ENCODE results near the gene CAMK1. TPM values are rescaled to one million over a fixed set of nuclear protein-coding genes. Genes with fewer than 3 reads are reported as not detected.
A peak's percentile ranks its signal among the peaks of the same experiment; 100 is the strongest.

Gene CAMK1
- total RNA-seq, 1 donor from 2014 or later = 82.9 TPM

- Histone ChIP-seq H3K27me3 (no peaks in the 10 kb centered on the region), H3K4me1 (peaks cover 3 to 4% of the 10 kb centered on the region in 2 donors), H3K9me3 (no peaks in the 10 kb centered on the region), H3K27ac (peak overlapping the region; percentile 73 to 86), H3K36me3 (no peaks in the 10 kb centered on the region), H3K4me3 (no peak overlapping the region)
- no peak for TF ChIP-seq CTCF (IDR thresholded peaks at IDR 0.05)
- intact Hi-C loops (cut with DNase I) = loop anchor here (2.0 to 10.0 kb wide), 6 partner anchors 36 to 512 kb away; partner anchors contain the start of genes ARPC4, BRK1, FANCD2 and IL17RC
- DNase-seq (ENCODE audit: low spot score in 2 of 2) = no peak
Observed at GRCh38 chr3:9715136-9715535, 54.6 kb downstream of the CAMK1 start.

GRCh38 chr3:9713142-9713541 lies 56.6 kb downstream of the CAMK1 start:
- H3K4me3 ChIP-seq = no peak overlapping the region
- H3K36me3 ChIP-seq = no peaks in the 10 kb centered on the region
- no peaks in the 10 kb centered on the region for H3K9me3 ChIP-seq
- H3K27ac ChIP-seq = no peak overlapping the region
- H3K27me3 ChIP-seq = no peaks in the 10 kb centered on the region
- H3K4me1 ChIP-seq = peaks cover 3 to 4% of the 10 kb centered on the region in 2 donors
- DNase-seq (ENCODE audit: low spot score in 2 of 2) = no peak
- intact Hi-C loops (cut with DNase I) = loop anchor here (10.0 kb wide), 1 partner anchor 402 kb away; the partner anchor contains the start of gene BRK1
- TF ChIP-seq CTCF (IDR thresholded peaks at IDR 0.05) = no peak

- intact Hi-C loops (cut with DNase I) = loop anchor here (10.0 kb wide), 1 partner anchor 402 kb away; the partner anchor contains the start of gene BRK1
- no peak for DNase-seq (ENCODE audit: low spot score in 2 of 2)
Observed at GRCh38 chr3:9712415-9712814, 57.3 kb downstream of the CAMK1 start.

GRCh38 chr3:9710174-9710739 lies 59.5 kb downstream of the CAMK1 start:
- Histone ChIP-seq H3K4me1 (no peaks in the 10 kb centered on the region), H3K9me3 (no peaks in the 10 kb centered on the region), H3K27ac (no peak overlapping the region), H3K27me3 (no peaks in the 10 kb centered on the region), H3K36me3 (no peaks in the 10 kb centered on the region), H3K4me3 (no peak overlapping the region)
- DNase-seq (ENCODE audit: low spot score in 2 of 2) = no peak
- TF ChIP-seq CTCF (IDR thresholded peaks at IDR 0.05) = no peak
- intact Hi-C loops (cut with DNase I) = loop anchor here (10.0 kb wide), 1 partner anchor 405 kb away; the partner anchor contains the start of gene BRK1

More at GRCh38 chr3:9712415-9712814, 57.3 kb downstream of the CAMK1 start:
- peaks cover 3 to 4% of the 10 kb centered on the region in 2 donors for H3K4me1 ChIP-seq
- no peak overlapping the region for H3K27ac ChIP-seq
- no peak for TF ChIP-seq CTCF (IDR thresholded peaks at IDR 0.05)
- H3K9me3 ChIP-seq = no peaks in the 10 kb centered on the region
- no peak overlapping the region for H3K4me3 ChIP-seq
- H3K36me3 ChIP-seq = no peaks in the 10 kb centered on the region
- H3K27me3 ChIP-seq = no peaks in the 10 kb centered on the region

Other genes with a start within 250 kb of the CAMK1 start
- gene LHFPL4, start 216.1 kb downstream of the CAMK1 start, total RNA-seq = not detected
- gene MTMR14, start 120.4 kb downstream of the CAMK1 start, total RNA-seq = 13.7 TPM
- not detected for gene CPNE9, start 66.1 kb downstream of the CAMK1 start, total RNA-seq
- 18.6 TPM for gene BRPF1, start 38.2 kb downstream of the CAMK1 start, total RNA-seq
- gene OGG1, start 20.0 kb downstream of the CAMK1 start, total RNA-seq = 36.0 TPM
- 106 TPM for gene TADA3, start 22.5 kb upstream of the CAMK1 start, total RNA-seq
- gene ARPC4, start 23.1 kb upstream of the CAMK1 start, total RNA-seq = 160 TPM
- 47.0 TPM for gene TTLL3, start 40.3 kb upstream of the CAMK1 start, total RNA-seq
- gene RPUSD3, start 74.1 kb upstream of the CAMK1 start, total RNA-seq = 30.7 TPM
- 29.9 TPM for gene CIDEC, start 110.3 kb upstream of the CAMK1 start, total RNA-seq
- 55.2 TPM for gene JAGN1, start 120.7 kb upstream of the CAMK1 start, total RNA-seq
- 21.7 TPM for gene IL17RE, start 132.9 kb upstream of the CAMK1 start, total RNA-seq
- gene IL17RC, start 147.2 kb upstream of the CAMK1 start, total RNA-seq = 82.5 TPM
- 35.8 TPM for gene CRELD1, start 163.9 kb upstream of the CAMK1 start, total RNA-seq
- gene PRRT3, start 182.5 kb upstream of the CAMK1 start, total RNA-seq = 1.1 TPM
- gene EMC3, start 216.9 kb upstream of the CAMK1 start, total RNA-seq = 12.3 TPM